Psoas muscle (tissue), 8 donors: ENCODE results near the gene HMGXB3. TPM values are rescaled to one million over a fixed set of nuclear protein-coding genes. Genes with fewer than 3 reads are reported as not detected.

ENCODE experiments used
- ATAC-seq, 4 donors: fragments of 200-7000 bp; cut with Tn5 transposase; one replicate each; pipeline ENCODE4 v1.9.1; 2020; ENCODE audit warnings: moderate library complexity in 3 of 4, mild to moderate bottlenecking in 2 of 4
- DNase-seq, 2 donors: peaks; one replicate each; pipeline ENCODE4 v3.0.0-alpha.2; 2020
- H3K27ac ChIP-seq: fragments of 200-600 bp; one replicate; pipeline ENCODE4 v1.8.0; 2022
- H3K27me3 ChIP-seq, 3 donors: fragments of 200-600 bp in 1 of 3; one replicate each; pipeline versions ENCODE4 v1.6.1 to v1.8.0; 2013 to 2022; ENCODE audit warnings: low read length in 2 of 3, mild to moderate bottlenecking in 2 of 3, moderate library complexity in 1 of 3; ENCODE audit not compliant: insufficient read depth in 3 of 3
- H3K36me3 ChIP-seq, 2 donors: fragments of 200-600 bp in 1 of 2; one replicate each; pipeline versions ENCODE4 v1.6.1 to v1.8.0; 2013 to 2022; ENCODE audit warnings: low read depth in 1 of 2, mild to moderate bottlenecking in 1 of 2, moderate library complexity in 1 of 2; ENCODE audit not compliant: insufficient read depth in 1 of 2
- H3K4me1 ChIP-seq: fragments of 200-600 bp; one replicate; pipeline ENCODE4 v1.8.0; 2022
- H3K4me3 ChIP-seq: fragments of 200-600 bp; one replicate; pipeline ENCODE4 v1.8.0; 2022; ENCODE audit warnings: mild to moderate bottlenecking
- H3K9me3 ChIP-seq: fragments of 200-600 bp; one replicate; pipeline ENCODE4 v1.8.0; 2022
- CTCF ChIP-seq: fragments of 200-600 bp; IDR thresholded peaks from one replicate; pipeline ENCODE4 v1.8.0; 2022; ENCODE audit warnings: antibody characterized with exemption
- WGBS, 3 donors: extraction: QIAGEN DNeasy Blood & Tissue Kit; methylation state at CpG; one replicate each; pipeline versions ENCODE4 v1.1.6 to v1.1.7; 2013; 5-methylcytosine and 5-hydroxymethylcytosine counted together
- intact Hi-C, 2 donors: fragments of 100-400 bp; cut with DNase I; formaldehyde crosslinking; loops; one replicate each; pipeline versions ENCODE4 v1.11.0 to v1.14.2; 2022
- polyA plus RNA-seq, 3 donors: library from polyadenylated mRNA; stranded (reverse); fragments of 200-250 nt; gene quantifications; one replicate each; pipeline ENCODE4 v1.2.3, GENCODE V29; 2013
- total RNA-seq, 4 donors: library from RNA; stranded (reverse); fragmentation: NEBNext Ultra II Directional in 2 of 4; extraction: Animal tissue kit (Norgen Biotek cat#: 25700) in 2 of 4; gene quantifications; one replicate each; pipeline versions ENCODE4 v1.2.1 to v1.2.4, GENCODE V29; 2021 to 2023
- donor health status: healthy with polysubstance abuse.
- donor health status: DM: no; HTN: no; CAD: no; lungs with moderate emphysema.
- donor health status: Bipolar disorder and iron deficiency.
- donor health status: healthy.
- donor health status: DM: yes; HTN: yes; CAD: no.
- donor health status: DM: no; HTN: no; CAD: no.
- donor health status: DM: no; HTN: no; CAD: no.
- donor health status: DM: yes; HTN: yes; CAD: no.

HMGXB3 gene
- total and polyA plus RNA-seq, 7 donors: 8.6 to 23.2 (median 15.4) TPM

- no peaks in the 10 kb centered on the region for H3K36me3 ChIP-seq
- peak in 3 of 4 donors; percentile 26 to 29 (median 26) for ATAC-seq
- no peaks in the 10 kb centered on the region for H3K4me1 ChIP-seq
- intact Hi-C loops: no loop called here
- H3K27ac ChIP-seq: no peak overlapping the region
- H3K9me3 ChIP-seq: no peaks in the 10 kb centered on the region
- peak; percentile 49 to 59 for DNase-seq
- H3K4me3 ChIP-seq: no peak overlapping the region
- WGBS, 3 donors: 67 to 81% (median 74%) methylated on average over 6 of the region's 6 CpGs
- H3K27me3 ChIP-seq: no peaks in the 10 kb centered on the region
- TF ChIP-seq CTCF: no peak
Observed at GRCh38 chr5:150065346-150065745, 64.8 kb downstream of the HMGXB3 start.

GRCh38 chr5:150065886-150066285, 65.3 kb downstream of the HMGXB3 start:
- Histone ChIP-seq H3K4me1 (no peaks in the 10 kb centered on the region), H3K27ac (no peak overlapping the region), H3K4me3 (no peak overlapping the region), H3K27me3 (no peaks in the 10 kb centered on the region), H3K36me3 (no peaks in the 10 kb centered on the region), H3K9me3 (no peaks in the 10 kb centered on the region)
- WGBS, 3 donors: 57 to 84% (median 67%) methylated on average over 10 of the region's 10 CpGs
- DNase-seq: peak; percentile 46 to 58
- intact Hi-C loops: no loop called here
- no peak for TF ChIP-seq CTCF
- peak in 2 of 4 donors; percentile 26 to 33 for ATAC-seq

- ATAC-seq: no peak
- DNase-seq: peak in 1 of 2 donors; percentile 23
- H3K4me3 ChIP-seq: no peak overlapping the region
- TF ChIP-seq CTCF: no peak
- no peaks in the 10 kb centered on the region for H3K36me3 ChIP-seq
- H3K9me3 ChIP-seq: no peaks in the 10 kb centered on the region
- no peak overlapping the region for H3K27ac ChIP-seq
- H3K27me3 ChIP-seq: no peaks in the 10 kb centered on the region
- WGBS, 3 donors: 82 to 94% (median 94%) methylated on average over 5 of the region's 5 CpGs
- no peaks in the 10 kb centered on the region for H3K4me1 ChIP-seq
- intact Hi-C loops: no loop called here
Observed at GRCh38 chr5:150066436-150066835, 65.9 kb downstream of the HMGXB3 start.

DNA sequence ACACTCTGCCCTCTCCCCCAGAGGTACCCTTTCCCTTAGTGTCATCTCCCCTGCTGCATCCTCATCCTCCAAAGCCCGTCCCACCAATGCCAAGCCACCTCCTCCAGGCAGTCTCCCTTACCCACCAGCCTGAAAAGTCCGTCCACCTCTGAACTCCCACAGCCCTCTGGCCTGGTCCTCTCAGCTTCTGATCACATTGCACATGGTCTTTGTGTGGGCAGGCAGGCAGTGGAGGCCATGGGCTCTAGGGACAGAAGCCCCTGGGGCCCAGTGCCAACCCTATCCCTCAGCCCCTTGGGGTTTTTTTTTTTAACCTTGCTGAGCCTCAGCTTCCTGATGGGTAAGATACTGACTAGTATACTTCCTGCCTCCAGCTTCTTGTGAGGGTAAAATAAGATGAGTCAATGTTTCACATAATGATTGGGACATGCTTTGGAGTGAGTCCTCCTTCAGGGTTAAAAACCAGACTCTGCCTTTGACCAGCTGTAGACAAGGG, 66.4 kb downstream of the HMGXB3 start:
- Histone ChIP-seq H3K9me3 (no peaks in the 10 kb centered on the region), H3K4me1 (no peaks in the 10 kb centered on the region), H3K36me3 (no peaks in the 10 kb centered on the region), H3K27ac (no peak overlapping the region), H3K4me3 (no peak overlapping the region), H3K27me3 (no peaks in the 10 kb centered on the region)
- ATAC-seq (no peak), DNase-seq (peak in 1 of 2 donors; percentile 49)
- WGBS, 3 donors: 87 to 90% (median 88%) methylated on average over 2 of the region's 2 CpGs
- TF ChIP-seq CTCF: no peak
- intact Hi-C loops: no loop called here

GRCh38 chr5:150067405-150067960, 66.9 kb downstream of the HMGXB3 start:
- TF ChIP-seq CTCF: no peak
- no peak overlapping the region for H3K27ac ChIP-seq

More at GRCh38 chr5:150067405-150067960, 66.9 kb downstream of the HMGXB3 start:
- intact Hi-C loops: no loop called here
- no peaks in the 10 kb centered on the region for H3K4me1 ChIP-seq
- DNase-seq: peak in 1 of 2 donors; percentile 30
- H3K36me3 ChIP-seq: no peaks in the 10 kb centered on the region
- WGBS, 3 donors: 87 to 94% (median 91%) methylated on average over 6 of the region's 6 CpGs
- no peaks in the 10 kb centered on the region for H3K27me3 ChIP-seq
- H3K9me3 ChIP-seq: no peaks in the 10 kb centered on the region
- ATAC-seq: no peak
- no peak overlapping the region for H3K4me3 ChIP-seq
